ENCODE data around the gene TCF4.

Gene TCF4

DNA sequence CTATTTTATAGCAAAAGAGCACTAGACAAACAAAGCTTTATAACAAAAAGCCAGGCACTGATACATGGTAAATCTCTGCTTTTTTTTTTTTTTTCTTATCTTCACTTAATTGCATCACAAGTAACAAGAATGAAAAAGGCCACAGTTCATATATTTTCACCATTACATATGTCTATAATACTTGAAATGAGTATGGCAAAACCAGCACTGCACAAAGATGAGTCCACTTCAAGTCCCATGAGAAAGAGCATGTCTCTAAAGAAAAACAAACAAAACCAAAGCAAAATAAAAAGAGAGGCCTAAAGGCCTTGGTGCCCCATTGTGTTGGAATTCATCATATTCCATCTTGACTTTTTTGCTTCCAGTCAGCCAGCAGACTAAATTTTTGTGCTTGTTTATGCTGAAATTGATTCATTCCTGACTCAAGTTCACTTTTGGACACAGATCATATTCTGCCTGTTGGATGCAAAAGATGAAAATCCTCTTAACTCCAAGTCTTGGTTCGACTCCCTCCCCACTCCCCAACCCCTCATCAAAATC, 363.8 kb downstream of the TCF4 start:
- no peak overlapping the region for H4K12ac ChIP-seq (ENCODE audit: low read depth, low read length)
- H2BK12ac ChIP-seq (ENCODE audit: low read length), result no peak overlapping the region
- no CpG with 5 or more reads among the region's 1 CpG for WGBS (ENCODE audit: extremely low coverage, insufficient coverage, insufficient read length)
- H2BK5ac ChIP-seq (ENCODE audit: low read depth, low read length, poor library complexity), result no peak overlapping the region
- H3K23ac ChIP-seq (ENCODE audit: low read length), result no peak overlapping the region
- no peak overlapping the region for H3K18ac ChIP-seq (ENCODE audit: low read length)
- H3K9me3 ChIP-seq (ENCODE audit: insufficient read depth, low read depth, low read length), result no peaks in the 10 kb centered on the region
- no peak for DNase-seq
- H3K4me3 ChIP-seq (ENCODE audit: low read depth, low read length), result no peak overlapping the region
- no peaks in the 10 kb centered on the region for H3K4me1 ChIP-seq (ENCODE audit: control insufficient read depth in 1 of 2, insufficient read depth in 2 of 2, low read length in 2 of 2)
- no peaks in the 10 kb centered on the region for H3K27me3 ChIP-seq (ENCODE audit: insufficient read depth, low read length)
- peaks cover 6 to 16% of the 10 kb centered on the region in 2 experiments for H3K36me3 ChIP-seq (ENCODE audit: control insufficient read depth in 1 of 2, insufficient read depth in 2 of 2, low read length in 2 of 2)
- no peak overlapping the region for H4K8ac ChIP-seq (ENCODE audit: low read depth, low read length)
- H3K4ac ChIP-seq (ENCODE audit: low read depth, low read length), result no peak overlapping the region
- no peak overlapping the region for H3K9ac ChIP-seq (ENCODE audit: low read length)
- no peak overlapping the region for H2AFZ ChIP-seq (ENCODE audit: insufficient read depth, low read length, poor library complexity)
- H2AK5ac ChIP-seq (ENCODE audit: low read length), result no peak overlapping the region
- no peak overlapping the region for H2BK120ac ChIP-seq (ENCODE audit: insufficient read depth, low read length, poor library complexity)
- H4K91ac ChIP-seq (ENCODE audit: low read depth, low read length), result no peak overlapping the region
- H3K79me2 ChIP-seq (ENCODE audit: control insufficient read depth, insufficient read depth, low read length, poor library complexity), result no peaks in the 10 kb centered on the region
- H3K14ac ChIP-seq (ENCODE audit: low read length), result no peak overlapping the region
- H3K4me2 ChIP-seq (ENCODE audit: low read length), result no peak overlapping the region
- no peak overlapping the region for H3K27ac ChIP-seq (ENCODE audit: low read depth, low read length)
- H3K79me1 ChIP-seq (ENCODE audit: low read length), result no peaks in the 10 kb centered on the region

GRCh38 chr18:55221622-55222021, 366.4 kb downstream of the TCF4 start:
- H4K12ac ChIP-seq (ENCODE audit: low read depth, low read length), result no peak overlapping the region
- no peaks in the 10 kb centered on the region for H3K4me1 ChIP-seq (ENCODE audit: control insufficient read depth in 1 of 2, insufficient read depth in 2 of 2, low read length in 2 of 2)
- no peaks in the 10 kb centered on the region for H3K79me2 ChIP-seq (ENCODE audit: control insufficient read depth, insufficient read depth, low read length, poor library complexity)
- H3K27ac ChIP-seq (ENCODE audit: low read depth, low read length), result no peak overlapping the region
- H3K9me3 ChIP-seq (ENCODE audit: insufficient read depth, low read depth, low read length), result no peaks in the 10 kb centered on the region
- no peak overlapping the region for H3K4me2 ChIP-seq (ENCODE audit: low read length)
- H4K8ac ChIP-seq (ENCODE audit: low read depth, low read length), result no peak overlapping the region
- no CpG with 5 or more reads among the region's 3 CpGs for WGBS (ENCODE audit: extremely low coverage, insufficient coverage, insufficient read length)
- H2AFZ ChIP-seq (ENCODE audit: insufficient read depth, low read length, poor library complexity), result no peak overlapping the region
- H3K27me3 ChIP-seq (ENCODE audit: insufficient read depth, low read length), result no peaks in the 10 kb centered on the region
- no peak overlapping the region for H3K18ac ChIP-seq (ENCODE audit: low read length)
- H3K23ac ChIP-seq (ENCODE audit: low read length), result no peak overlapping the region
- no peak overlapping the region for H3K9ac ChIP-seq (ENCODE audit: low read length)
- no peak overlapping the region for H2BK12ac ChIP-seq (ENCODE audit: low read length)
- no peak overlapping the region for H2BK5ac ChIP-seq (ENCODE audit: low read depth, low read length, poor library complexity)
- no peak overlapping the region for H2BK120ac ChIP-seq (ENCODE audit: insufficient read depth, low read length, poor library complexity)
- H3K36me3 ChIP-seq (ENCODE audit: control insufficient read depth in 1 of 2, insufficient read depth in 2 of 2, low read length in 2 of 2), result peaks cover 0 to 2% of the 10 kb centered on the region in 2 experiments
- H4K91ac ChIP-seq (ENCODE audit: low read depth, low read length), result no peak overlapping the region
- H3K4me3 ChIP-seq (ENCODE audit: low read depth, low read length), result no peak overlapping the region
- no peak overlapping the region for H3K4ac ChIP-seq (ENCODE audit: low read depth, low read length)
- no peak for DNase-seq
- H2AK5ac ChIP-seq (ENCODE audit: low read length), result no peak overlapping the region
- H3K79me1 ChIP-seq (ENCODE audit: low read length), result no peaks in the 10 kb centered on the region
- no peak overlapping the region for H3K14ac ChIP-seq (ENCODE audit: low read length)

GRCh38 chr18:55220523-55220922, 367.5 kb downstream of the TCF4 start:
- Histone ChIP-seq H3K27ac (ENCODE audit: low read depth, low read length) (no peak overlapping the region), H2AK5ac (ENCODE audit: low read length) (no peak overlapping the region), H3K27me3 (ENCODE audit: insufficient read depth, low read length) (no peaks in the 10 kb centered on the region), H3K14ac (ENCODE audit: low read length) (no peak overlapping the region), H2AFZ (ENCODE audit: insufficient read depth, low read length, poor library complexity) (no peak overlapping the region), H3K79me1 (ENCODE audit: low read length) (no peaks in the 10 kb centered on the region), H3K23ac (ENCODE audit: low read length) (no peak overlapping the region), H2BK5ac (ENCODE audit: low read depth, low read length, poor library complexity) (no peak overlapping the region), H3K36me3 (ENCODE audit: control insufficient read depth in 1 of 2, insufficient read depth in 2 of 2, low read length in 2 of 2) (peaks cover 0 to 2% of the 10 kb centered on the region in 2 experiments), H3K79me2 (ENCODE audit: control insufficient read depth, insufficient read depth, low read length, poor library complexity) (no peaks in the 10 kb centered on the region), H4K8ac (ENCODE audit: low read depth, low read length) (no peak overlapping the region), H3K9ac (ENCODE audit: low read length) (no peak overlapping the region), H2BK120ac (ENCODE audit: insufficient read depth, low read length, poor library complexity) (no peak overlapping the region), H3K9me3 (ENCODE audit: insufficient read depth, low read depth, low read length) (no peaks in the 10 kb centered on the region), H3K4me2 (ENCODE audit: low read length) (no peak overlapping the region), H3K4me3 (ENCODE audit: low read depth, low read length) (no peak overlapping the region), H3K18ac (ENCODE audit: low read length) (no peak overlapping the region), H3K4ac (ENCODE audit: low read depth, low read length) (no peak overlapping the region), H2BK12ac (ENCODE audit: low read length) (no peak overlapping the region), H4K91ac (ENCODE audit: low read depth, low read length) (no peak overlapping the region), H3K4me1 (ENCODE audit: control insufficient read depth in 1 of 2, insufficient read depth in 2 of 2, low read length in 2 of 2) (no peaks in the 10 kb centered on the region), H4K12ac (ENCODE audit: low read depth, low read length) (no peak overlapping the region)
- WGBS (ENCODE audit: extremely low coverage, insufficient coverage, insufficient read length), result no CpG with 5 or more reads among the region's 1 CpG
- DNase-seq, result no peak

DNA sequence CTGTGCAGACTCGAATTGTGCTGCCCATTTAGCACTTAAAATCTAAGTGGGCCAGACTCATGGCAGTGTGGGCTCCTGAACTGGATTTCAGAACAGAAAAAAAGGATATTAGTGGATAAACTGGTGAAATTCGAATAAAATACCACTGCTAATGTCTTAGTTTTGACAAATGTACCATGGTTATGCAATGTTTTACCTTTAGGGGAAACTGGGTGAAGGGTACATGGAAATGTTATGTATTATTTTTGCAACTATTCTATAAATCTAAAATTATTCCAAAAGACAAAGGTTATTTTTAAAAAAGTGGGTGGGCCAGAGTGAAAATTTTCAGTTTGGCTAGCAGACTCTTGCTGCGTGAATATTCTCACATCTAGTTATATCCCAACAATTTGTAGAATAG, 368.2 kb downstream of the TCF4 start:
- Histone ChIP-seq H3K36me3 (ENCODE audit: control insufficient read depth in 1 of 2, insufficient read depth in 2 of 2, low read length in 2 of 2) (peaks cover 0 to 2% of the 10 kb centered on the region in 2 experiments), H3K4me3 (ENCODE audit: low read depth, low read length) (no peak overlapping the region), H3K23ac (ENCODE audit: low read length) (no peak overlapping the region), H3K4ac (ENCODE audit: low read depth, low read length) (no peak overlapping the region), H3K14ac (ENCODE audit: low read length) (no peak overlapping the region), H3K9ac (ENCODE audit: low read length) (no peak overlapping the region), H3K79me2 (ENCODE audit: control insufficient read depth, insufficient read depth, low read length, poor library complexity) (no peaks in the 10 kb centered on the region), H2BK120ac (ENCODE audit: insufficient read depth, low read length, poor library complexity) (no peak overlapping the region), H4K8ac (ENCODE audit: low read depth, low read length) (no peak overlapping the region), H3K4me1 (ENCODE audit: control insufficient read depth in 1 of 2, insufficient read depth in 2 of 2, low read length in 2 of 2) (no peaks in the 10 kb centered on the region), H3K9me3 (ENCODE audit: insufficient read depth, low read depth, low read length) (no peaks in the 10 kb centered on the region), H4K91ac (ENCODE audit: low read depth, low read length) (no peak overlapping the region), H4K12ac (ENCODE audit: low read depth, low read length) (no peak overlapping the region), H2AK5ac (ENCODE audit: low read length) (no peak overlapping the region), H3K4me2 (ENCODE audit: low read length) (no peak overlapping the region), H3K27ac (ENCODE audit: low read depth, low read length) (no peak overlapping the region), H2AFZ (ENCODE audit: insufficient read depth, low read length, poor library complexity) (no peak overlapping the region), H3K18ac (ENCODE audit: low read length) (no peak overlapping the region), H2BK12ac (ENCODE audit: low read length) (no peak overlapping the region), H2BK5ac (ENCODE audit: low read depth, low read length, poor library complexity) (no peak overlapping the region), H3K27me3 (ENCODE audit: insufficient read depth, low read length) (no peaks in the 10 kb centered on the region), H3K79me1 (ENCODE audit: low read length) (no peaks in the 10 kb centered on the region)
- WGBS (ENCODE audit: extremely low coverage, insufficient coverage, insufficient read length), result no CpG with 5 or more reads among the region's 3 CpGs
- DNase-seq, result no peak

All from trophoblast cell (in vitro differentiated cells and primary cell).